Tibial artery (tissue), 4 donors: Measurements from ENCODE around the gene SOST.
A peak's percentile ranks its signal among the peaks of the same experiment; 100 is the strongest.

Experiments used
- DNase-seq, 2 donors: peaks; one replicate each; pipeline ENCODE4 v3.0.0-alpha.2; 2019
- H3K27ac ChIP-seq, 2 donors: fragments of 200-600 bp; sonication (generic) in 1 of 2; 1 replicate in 1 of 2; 2 replicates in 1 of 2; pipeline ENCODE4 v1.5.1; 2018 to 2019; ENCODE audit warnings: mild to moderate bottlenecking in 1 of 2
- H3K27me3 ChIP-seq, 2 donors: fragments of 200-600 bp; sonication (generic) in 1 of 2; one replicate each; pipeline versions ENCODE4 v1.5.1 to v1.6.0; 2016 to 2019
- H3K36me3 ChIP-seq, 3 donors: fragments of 200-600 bp; sonication (generic) in 2 of 3; one replicate each; pipeline ENCODE4 v1.5.1; 2016 to 2019; ENCODE audit warnings: mild to moderate bottlenecking in 2 of 3
- H3K4me1 ChIP-seq, 4 donors: fragments of 200-600 bp; sonication (generic) in 2 of 4; 1 replicate in 3 of 4; 2 replicates in 1 of 4; pipeline ENCODE4 v1.5.1; 2016 to 2019
- H3K4me3 ChIP-seq, 2 donors: fragments of 200-600 bp; sonication (generic) in 1 of 2; 1 replicate in 1 of 2; 2 replicates in 1 of 2; pipeline ENCODE4 v1.5.1; 2018 to 2019; ENCODE audit warnings: mild to moderate bottlenecking in 2 of 2
- H3K9me3 ChIP-seq, 3 donors: fragments of 200-600 bp; sonication (generic) in 1 of 3; one replicate each; pipeline ENCODE4 v1.5.1; 2016 to 2019
- CTCF ChIP-seq, 2 experiments: fragments of 200-600 bp in 1 of 2; fragments of 450-650 bp in 1 of 2; IDR thresholded peaks; one replicate each; pipeline ENCODE4 v1.5.1; 2017 to 2019; ENCODE audit warnings: antibody characterized with exemption in 2 of 2, mild to moderate bottlenecking in 1 of 2, moderate library complexity in 1 of 2
- intact Hi-C: fragments of 100-400 bp; cut with DNase I; formaldehyde crosslinking; loops from one replicate; pipeline ENCODE4 v1.15.0; 2023; ENCODE audit warnings: low total_unique reads

SOST gene

GRCh38 chr17:43732958-43733357, 25.6 kb downstream of the SOST start:
- no peak for TF ChIP-seq CTCF (IDR thresholded peaks at IDR 0.05)
- H3K4me1 ChIP-seq = no peaks in the 10 kb centered on the region
- no peaks in the 10 kb centered on the region for H3K27me3 ChIP-seq
- intact Hi-C loops = no loop called here
- no peaks in the 10 kb centered on the region for H3K9me3 ChIP-seq
- H3K27ac ChIP-seq = no peak overlapping the region
- no peak for DNase-seq
- H3K4me3 ChIP-seq = no peak overlapping the region
- H3K36me3 ChIP-seq = no peaks in the 10 kb centered on the region

- DNase-seq = no peak
- no peak overlapping the region for H3K4me3 ChIP-seq
- H3K27ac ChIP-seq = no peak overlapping the region
- peaks cover 0 to 12% (median 5%) of the 10 kb centered on the region in 4 donors for H3K4me1 ChIP-seq
- intact Hi-C loops = no loop called here
- TF ChIP-seq CTCF (IDR thresholded peaks at IDR 0.05) = no peak
- H3K36me3 ChIP-seq = no peaks in the 10 kb centered on the region
- no peaks in the 10 kb centered on the region for H3K27me3 ChIP-seq
- H3K9me3 ChIP-seq = no peaks in the 10 kb centered on the region
Observed at GRCh38 chr17:43728081-43728480, 30.5 kb downstream of the SOST start.

GRCh38 chr17:43723697-43724359, 34.8 kb downstream of the SOST start:
- Histone ChIP-seq H3K36me3 (no peaks in the 10 kb centered on the region), H3K27me3 (no peaks in the 10 kb centered on the region), H3K9me3 (no peaks in the 10 kb centered on the region), H3K27ac (peak overlapping the region in 1 of 2 donors; percentile 40), H3K4me1 (peaks cover 0 to 19% (median 5%) of the 10 kb centered on the region in 4 donors), H3K4me3 (no peak overlapping the region)
- peak; percentile 38 to 83 for DNase-seq
- TF ChIP-seq CTCF (IDR thresholded peaks at IDR 0.05) = no peak
- intact Hi-C loops = no loop called here

GRCh38 chr17:43722870-43723665, 35.5 kb downstream of the SOST start:
- no peak overlapping the region for H3K4me3 ChIP-seq
- DNase-seq = no peak
- no peaks in the 10 kb centered on the region for H3K36me3 ChIP-seq
- peaks cover 0 to 19% (median 5%) of the 10 kb centered on the region in 4 donors for H3K4me1 ChIP-seq
- intact Hi-C loops = no loop called here
- TF ChIP-seq CTCF (IDR thresholded peaks at IDR 0.05) = no peak
- peak overlapping the region in 1 of 2 donors; percentile 98 for H3K27ac ChIP-seq
- H3K27me3 ChIP-seq = no peaks in the 10 kb centered on the region
- no peaks in the 10 kb centered on the region for H3K9me3 ChIP-seq

- Histone ChIP-seq H3K4me3 (no peak overlapping the region), H3K36me3 (no peaks in the 10 kb centered on the region), H3K4me1 (peaks cover 0 to 19% (median 5%) of the 10 kb centered on the region in 4 donors), H3K27me3 (no peaks in the 10 kb centered on the region), H3K9me3 (no peaks in the 10 kb centered on the region), H3K27ac (peak overlapping the region in 1 of 2 donors; percentile 98)
- TF ChIP-seq CTCF (IDR thresholded peaks at IDR 0.05) = no peak
- DNase-seq = no peak
- intact Hi-C loops = no loop called here
Observed at GRCh38 chr17:43722269-43722619, 36.3 kb downstream of the SOST start.
